PFSK-1 (cell line): ENCODE results near the gene CPN1.

Experiments used
- FOXP2 ChIP-seq: optimal IDR thresholded peaks from 2 replicates; pipeline ENCODE3; 2011; ENCODE audit warnings: borderline replicate concordance, control low read depth, inconsistent platforms; ENCODE audit not compliant: insufficient read depth; ENCODE audit errors: extremely low read length, extremely low read depth
- POLR2AphosphoS5 ChIP-seq: IDR thresholded peaks from 2 replicates; pipeline ENCODE4 v1.6.1; 2012; ENCODE audit warnings: low read depth, mild to moderate bottlenecking, control low read depth, low read length, moderate library complexity
- SIN3A ChIP-seq: IDR thresholded peaks from 2 replicates; pipeline ENCODE4 v1.6.1; 2012; ENCODE audit warnings: mild to moderate bottlenecking, low read length, moderate library complexity, borderline replicate concordance; ENCODE audit not compliant: insufficient read depth
- TAF1 ChIP-seq: IDR thresholded peaks from 2 replicates; pipeline ENCODE4 v1.6.1; 2012; ENCODE audit warnings: low read length, control low read depth, borderline replicate concordance; ENCODE audit not compliant: insufficient read depth
- TF ChIP-seq, protein P1 (sequence below), 2 experiments: IDR thresholded peaks; 2 replicates each; pipeline versions ENCODE4 v1.6.1 to v1.8.0; 2011 to 2012; ENCODE audit warnings: low read depth in 2 of 2, low read length in 2 of 2, control low read depth in 1 of 2, inconsistent platforms in 1 of 2, mild to moderate bottlenecking in 1 of 2, moderate library complexity in 1 of 2; ENCODE audit not compliant: insufficient read depth in 1 of 2

DNA sequence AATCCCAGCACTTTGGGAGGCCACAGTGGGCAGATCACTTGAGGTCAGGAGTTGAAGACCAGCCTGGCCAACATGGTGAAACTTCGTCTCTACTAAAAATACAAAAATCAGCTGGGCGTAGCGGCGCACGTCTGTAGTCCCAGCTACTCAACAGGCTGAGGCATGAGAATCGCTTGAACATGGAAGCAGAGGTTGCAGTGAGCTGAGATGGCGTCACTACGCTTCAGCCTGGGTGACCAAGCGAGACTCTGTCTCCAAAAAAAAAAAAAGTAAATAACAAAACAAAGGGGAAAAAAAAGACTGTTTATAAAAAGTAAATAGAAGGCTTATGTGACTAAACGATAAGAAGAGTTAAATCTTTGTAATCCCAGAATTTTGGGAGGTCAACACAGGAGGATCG lies 56.9 kb downstream of the CPN1 start:
- TF ChIP-seq FOXP2 (no peak), POLR2AphosphoS5 (no peak), SIN3A (no peak), TAF1 (no peak)
- TF ChIP-seq, protein P1, sequence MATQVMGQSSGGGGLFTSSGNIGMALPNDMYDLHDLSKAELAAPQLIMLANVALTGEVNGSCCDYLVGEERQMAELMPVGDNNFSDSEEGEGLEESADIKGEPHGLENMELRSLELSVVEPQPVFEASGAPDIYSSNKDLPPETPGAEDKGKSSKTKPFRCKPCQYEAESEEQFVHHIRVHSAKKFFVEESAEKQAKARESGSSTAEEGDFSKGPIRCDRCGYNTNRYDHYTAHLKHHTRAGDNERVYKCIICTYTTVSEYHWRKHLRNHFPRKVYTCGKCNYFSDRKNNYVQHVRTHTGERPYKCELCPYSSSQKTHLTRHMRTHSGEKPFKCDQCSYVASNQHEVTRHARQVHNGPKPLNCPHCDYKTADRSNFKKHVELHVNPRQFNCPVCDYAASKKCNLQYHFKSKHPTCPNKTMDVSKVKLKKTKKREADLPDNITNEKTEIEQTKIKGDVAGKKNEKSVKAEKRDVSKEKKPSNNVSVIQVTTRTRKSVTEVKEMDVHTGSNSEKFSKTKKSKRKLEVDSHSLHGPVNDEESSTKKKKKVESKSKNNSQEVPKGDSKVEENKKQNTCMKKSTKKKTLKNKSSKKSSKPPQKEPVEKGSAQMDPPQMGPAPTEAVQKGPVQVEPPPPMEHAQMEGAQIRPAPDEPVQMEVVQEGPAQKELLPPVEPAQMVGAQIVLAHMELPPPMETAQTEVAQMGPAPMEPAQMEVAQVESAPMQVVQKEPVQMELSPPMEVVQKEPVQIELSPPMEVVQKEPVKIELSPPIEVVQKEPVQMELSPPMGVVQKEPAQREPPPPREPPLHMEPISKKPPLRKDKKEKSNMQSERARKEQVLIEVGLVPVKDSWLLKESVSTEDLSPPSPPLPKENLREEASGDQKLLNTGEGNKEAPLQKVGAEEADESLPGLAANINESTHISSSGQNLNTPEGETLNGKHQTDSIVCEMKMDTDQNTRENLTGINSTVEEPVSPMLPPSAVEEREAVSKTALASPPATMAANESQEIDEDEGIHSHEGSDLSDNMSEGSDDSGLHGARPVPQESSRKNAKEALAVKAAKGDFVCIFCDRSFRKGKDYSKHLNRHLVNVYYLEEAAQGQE (IDR thresholded peaks at IDR 0.05; ENCODE audit: insufficient read depth in 1 of 2, low read depth in 2 of 2, low read length in 2 of 2), result no peak
